GM18951 (cell line): ENCODE data around the gene STAT6.

Experiments
- POLR2A ChIP-seq: IDR thresholded peaks from 4 replicates; pipeline ENCODE4 v1.6.1; 2011; ENCODE audit warnings: mild to moderate bottlenecking; ENCODE audit not compliant: insufficient read length, insufficient read depth; ENCODE audit errors: extremely low read depth
- in situ Hi-C: fragments of 300-500 bp; cut with MboI; formaldehyde crosslinking; loops from one replicate; pipeline ENCODE4 v1.12.0; 2022; ENCODE audit warnings: low sequenced_read_pairs, mixed read lengths, inconsistent platforms; ENCODE audit not compliant: unreplicated experiment

Gene STAT6

DNA sequence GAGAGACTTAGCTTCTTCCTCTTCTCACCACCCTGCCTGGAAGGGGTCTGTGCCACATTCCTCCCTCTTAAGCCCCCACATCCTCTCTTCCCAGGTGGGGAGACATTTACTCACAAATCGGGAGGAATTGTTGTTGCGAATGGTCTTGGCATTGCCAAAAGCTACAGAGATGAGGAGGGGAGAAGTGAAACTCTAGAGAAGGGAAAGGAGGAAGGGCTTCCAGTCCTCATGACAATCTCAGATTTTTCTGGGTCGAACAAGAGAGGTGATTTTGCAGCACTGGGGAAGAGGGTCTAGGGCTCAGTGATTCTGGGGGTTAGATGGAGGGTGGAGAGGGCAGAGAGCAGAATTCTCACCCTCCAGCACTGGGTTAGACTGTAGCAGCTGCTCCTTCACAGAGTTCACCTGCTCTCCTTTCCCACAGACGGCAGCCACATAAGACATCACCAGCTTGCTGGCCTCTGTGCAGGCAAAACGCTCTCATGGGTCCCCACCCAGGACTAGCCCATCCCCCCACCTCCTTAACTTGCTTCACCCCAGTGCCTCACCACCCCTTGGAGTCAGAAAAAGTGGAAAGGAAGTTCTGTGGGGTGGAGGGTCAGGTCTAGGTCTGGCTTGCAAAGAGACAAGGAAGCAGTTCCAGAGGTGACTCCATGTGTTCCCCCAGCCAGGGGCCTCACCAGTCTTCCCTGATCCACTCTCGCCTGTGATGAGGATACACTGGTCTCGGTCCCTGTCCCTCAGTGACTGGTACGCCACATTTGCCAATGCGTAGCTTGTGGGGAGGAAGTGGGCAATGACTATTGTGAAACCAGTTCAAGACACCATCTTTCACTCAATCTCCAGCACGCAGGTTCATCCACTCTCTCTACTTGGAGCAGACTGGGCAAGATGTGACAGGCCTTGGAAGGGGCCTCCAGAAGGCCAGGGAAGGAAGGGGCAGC lies 63.9 kb downstream of the STAT6 start:
- in situ Hi-C loops, result no loop called here

GRCh38 chr12:57046086-57046791 lies 64.9 kb downstream of the STAT6 start:
- TF ChIP-seq POLR2A, result no peak
- in situ Hi-C loops, result no loop called here

More for the DNA sequence above, 63.9 kb downstream of the STAT6 start:
- TF ChIP-seq POLR2A, result no peak
